ENCODE results near the gene AKAP13. TPM values are rescaled to one million over a fixed set of nuclear protein-coding genes. Genes with fewer than 3 reads are reported as not detected.

AKAP13 gene
- polyA plus RNA-seq, 1 of the 3 experiments (the other 2 are of a cell fraction), result 8.4 TPM

- Histone ChIP-seq H3K4me2 (no peak overlapping the region), H3K4me1 (ENCODE audit: control insufficient read depth in 1 of 2, insufficient read depth in 2 of 2, low read depth in 1 of 2, low read length in 1 of 2) (peaks cover 4 to 5% of the 10 kb centered on the region in 2 experiments; a peak in 3 of 4 replicates), H3K27me3 (ENCODE audit: insufficient read depth) (no peaks in the 10 kb centered on the region), H3K9ac (no peak overlapping the region), H3K4me3 (ENCODE audit: low read depth in 2 of 2, low read length in 1 of 2) (no peak overlapping the region), H3K27ac (ENCODE audit: low read depth in 2 of 2, low read length in 1 of 2) (peak overlapping the region in 1 of 2 experiments; percentile 20; a peak in 2 of 4 replicates), H3F3A (replicated peaks; ENCODE audit: insufficient read depth) (peaks cover 6% of the 10 kb centered on the region), H3K36me3 (replicated peaks in 1 of 2; ENCODE audit: control insufficient read depth in 1 of 2, insufficient read depth in 2 of 2, low read length in 1 of 2) (peaks cover 5 to 9% of the 10 kb centered on the region in 2 experiments), H3K9me2 (no peaks in the 10 kb centered on the region), H3K9me3 (no peaks in the 10 kb centered on the region), H4K20me1 (ENCODE audit: insufficient read depth) (peaks cover 5% of the 10 kb centered on the region; the same call in 1 of the 2 replicates), H3K79me2 (ENCODE audit: insufficient read depth) (peaks cover 25% of the 10 kb centered on the region), H2AFZ (ENCODE audit: low read depth) (no peak overlapping the region)
- POLR2A ChIA-PET, result no interaction called here
- DNase-seq, result no peak
- CTCF ChIA-PET, result no interaction called here
- 72% methylated on average over 3 of the region's 3 CpGs for WGBS (ENCODE audit: low lambda C conversion rate)
- TF ChIP-seq PBX3 (IDR thresholded peaks at IDR 0.05), result no peak
- no peak for TF ChIP-seq EZH2phosphoT487 (IDR thresholded peaks at IDR 0.05; ENCODE audit: borderline replicate concordance, low read depth)
- no peak for TF ChIP-seq MXI1 (IDR thresholded peaks at IDR 0.05; ENCODE audit: low read depth, low read length)
- TF ChIP-seq SMC3 (IDR thresholded peaks at IDR 0.05; ENCODE audit: low read depth, low read length), result no peak
- TF ChIP-seq FOXM1 (IDR thresholded peaks at IDR 0.05; ENCODE audit: low read depth), result no peak
- TF ChIP-seq FOSL2 (IDR thresholded peaks at IDR 0.05; ENCODE audit: borderline replicate concordance, low read depth), result no peak
- TF ChIP-seq RXRA (IDR thresholded peaks at IDR 0.05; ENCODE audit: borderline replicate concordance, low read depth), result no peak
- TF ChIP-seq, protein P1, sequence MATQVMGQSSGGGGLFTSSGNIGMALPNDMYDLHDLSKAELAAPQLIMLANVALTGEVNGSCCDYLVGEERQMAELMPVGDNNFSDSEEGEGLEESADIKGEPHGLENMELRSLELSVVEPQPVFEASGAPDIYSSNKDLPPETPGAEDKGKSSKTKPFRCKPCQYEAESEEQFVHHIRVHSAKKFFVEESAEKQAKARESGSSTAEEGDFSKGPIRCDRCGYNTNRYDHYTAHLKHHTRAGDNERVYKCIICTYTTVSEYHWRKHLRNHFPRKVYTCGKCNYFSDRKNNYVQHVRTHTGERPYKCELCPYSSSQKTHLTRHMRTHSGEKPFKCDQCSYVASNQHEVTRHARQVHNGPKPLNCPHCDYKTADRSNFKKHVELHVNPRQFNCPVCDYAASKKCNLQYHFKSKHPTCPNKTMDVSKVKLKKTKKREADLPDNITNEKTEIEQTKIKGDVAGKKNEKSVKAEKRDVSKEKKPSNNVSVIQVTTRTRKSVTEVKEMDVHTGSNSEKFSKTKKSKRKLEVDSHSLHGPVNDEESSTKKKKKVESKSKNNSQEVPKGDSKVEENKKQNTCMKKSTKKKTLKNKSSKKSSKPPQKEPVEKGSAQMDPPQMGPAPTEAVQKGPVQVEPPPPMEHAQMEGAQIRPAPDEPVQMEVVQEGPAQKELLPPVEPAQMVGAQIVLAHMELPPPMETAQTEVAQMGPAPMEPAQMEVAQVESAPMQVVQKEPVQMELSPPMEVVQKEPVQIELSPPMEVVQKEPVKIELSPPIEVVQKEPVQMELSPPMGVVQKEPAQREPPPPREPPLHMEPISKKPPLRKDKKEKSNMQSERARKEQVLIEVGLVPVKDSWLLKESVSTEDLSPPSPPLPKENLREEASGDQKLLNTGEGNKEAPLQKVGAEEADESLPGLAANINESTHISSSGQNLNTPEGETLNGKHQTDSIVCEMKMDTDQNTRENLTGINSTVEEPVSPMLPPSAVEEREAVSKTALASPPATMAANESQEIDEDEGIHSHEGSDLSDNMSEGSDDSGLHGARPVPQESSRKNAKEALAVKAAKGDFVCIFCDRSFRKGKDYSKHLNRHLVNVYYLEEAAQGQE (IDR thresholded peaks at IDR 0.05; ENCODE audit: low read depth, low read length), result no peak
- no peak for TF ChIP-seq USF1 (IDR thresholded peaks at IDR 0.05; ENCODE audit: borderline replicate concordance, low read depth)
- no peak for TF ChIP-seq NFIC (IDR thresholded peaks at IDR 0.05; ENCODE audit: borderline replicate concordance)
- no peak for TF ChIP-seq MEF2A (IDR thresholded peaks at IDR 0.05; ENCODE audit: borderline replicate concordance, low read depth)
- TF ChIP-seq JUND (IDR thresholded peaks at IDR 0.05), result no peak
- TF ChIP-seq RFX5 (IDR thresholded peaks at IDR 0.05; ENCODE audit: low read length), result no peak
- no peak for TF ChIP-seq YY1 (IDR thresholded peaks at IDR 0.05; ENCODE audit: low read depth)
- TF ChIP-seq MAX (IDR thresholded peaks at IDR 0.05; ENCODE audit: low read depth), result no peak
- TF ChIP-seq, protein P2, sequence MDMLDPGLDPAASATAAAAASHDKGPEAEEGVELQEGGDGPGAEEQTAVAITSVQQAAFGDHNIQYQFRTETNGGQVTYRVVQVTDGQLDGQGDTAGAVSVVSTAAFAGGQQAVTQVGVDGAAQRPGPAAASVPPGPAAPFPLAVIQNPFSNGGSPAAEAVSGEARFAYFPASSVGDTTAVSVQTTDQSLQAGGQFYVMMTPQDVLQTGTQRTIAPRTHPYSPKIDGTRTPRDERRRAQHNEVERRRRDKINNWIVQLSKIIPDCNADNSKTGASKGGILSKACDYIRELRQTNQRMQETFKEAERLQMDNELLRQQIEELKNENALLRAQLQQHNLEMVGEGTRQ (IDR thresholded peaks at IDR 0.05; ENCODE audit: borderline replicate concordance, low read depth, low read length), result no peak
- TF ChIP-seq GATA2 (CRISPR knock-in tag; IDR thresholded peaks at IDR 0.05), result no peak
Observed at GRCh38 chr15:85588677-85589076, 208.3 kb downstream of the AKAP13 start.

Measured in SK-N-SH (cell line).